HEK293 (cell line): ENCODE data around the gene DNAJC11.

Experiments
- BCL11A ChIP-seq: fragments of 450-650 bp; formaldehyde crosslinking; IDR thresholded peaks from 2 replicates; pipeline ENCODE4 v1.5.1; 2016; ENCODE audit warnings: low read depth, missing biosample characterization, missing genetic modification characterization
- HOXD13 ChIP-seq: sonication (generic); formaldehyde crosslinking; IDR thresholded peaks from 2 replicates; pipeline ENCODE4 v1.8.0; 2022; ENCODE audit warnings: missing genetic modification reagents, borderline replicate concordance
- KLF8 ChIP-seq: fragments of 450-650 bp; formaldehyde crosslinking; IDR thresholded peaks from 2 replicates; pipeline ENCODE4 v1.5.1; 2016; ENCODE audit warnings: missing biosample characterization, missing genetic modification characterization
- RBAK ChIP-seq: fragments of 450-650 bp; formaldehyde crosslinking; IDR thresholded peaks from 2 replicates; pipeline ENCODE4 v1.5.1; 2016; ENCODE audit warnings: missing biosample characterization, missing genetic modification characterization
- SP2 ChIP-seq: fragments of 450-650 bp; formaldehyde crosslinking; IDR thresholded peaks from 2 replicates; pipeline ENCODE4 v1.5.1; 2016; ENCODE audit warnings: missing biosample characterization, missing genetic modification characterization
- SP3 ChIP-seq: fragments of 450-650 bp; formaldehyde crosslinking; IDR thresholded peaks from 2 replicates; pipeline ENCODE4 v1.5.1; 2016; ENCODE audit warnings: missing biosample characterization, missing genetic modification characterization
- WT1 ChIP-seq: fragments of 450-650 bp; formaldehyde crosslinking; IDR thresholded peaks from 2 replicates; pipeline ENCODE4 v1.5.1; 2016; ENCODE audit warnings: missing biosample characterization, missing genetic modification characterization
- YY2 ChIP-seq: fragments of 450-650 bp; formaldehyde crosslinking; IDR thresholded peaks from 2 replicates; pipeline ENCODE4 v1.5.1; 2016; ENCODE audit warnings: missing biosample characterization, missing genetic modification characterization
- ZBTB20 ChIP-seq: fragments of 450-650 bp; formaldehyde crosslinking; IDR thresholded peaks from 2 replicates; pipeline ENCODE4 v1.5.1; 2016; ENCODE audit warnings: missing biosample characterization, missing genetic modification characterization
- ZBTB7A ChIP-seq: fragments of 450-650 bp; formaldehyde crosslinking; IDR thresholded peaks from 2 replicates; pipeline ENCODE4 v1.5.1; 2016; ENCODE audit warnings: low read depth, missing biosample characterization, missing genetic modification characterization
- ZFHX2 ChIP-seq: fragments of 450-650 bp; formaldehyde crosslinking; conservative IDR thresholded peaks from 2 replicates; pipeline ENCODE4 v1.5.1; 2016; ENCODE audit warnings: missing biosample characterization, missing genetic modification characterization
- ZFP37 ChIP-seq: fragments of 450-650 bp; formaldehyde crosslinking; IDR thresholded peaks from 2 replicates; pipeline ENCODE4 v1.5.1; 2016; ENCODE audit warnings: missing biosample characterization, missing genetic modification characterization
- ZNF10 ChIP-seq: fragments of 450-650 bp; formaldehyde crosslinking; IDR thresholded peaks from 2 replicates; pipeline ENCODE4 v1.5.1; 2017; ENCODE audit warnings: missing biosample characterization, missing genetic modification characterization
- ZNF155 ChIP-seq: fragments of 450-650 bp; formaldehyde crosslinking; IDR thresholded peaks from 2 replicates; pipeline ENCODE4 v1.5.1; 2016; ENCODE audit warnings: missing biosample characterization, missing genetic modification characterization
- ZNF174 ChIP-seq: fragments of 450-650 bp; formaldehyde crosslinking; IDR thresholded peaks from 2 replicates; pipeline ENCODE4 v1.5.0; 2017; ENCODE audit warnings: missing biosample characterization, mild to moderate bottlenecking, missing genetic modification characterization
- ZNF18 ChIP-seq: fragments of 450-650 bp; formaldehyde crosslinking; IDR thresholded peaks from 2 replicates; pipeline ENCODE4 v1.5.1; 2016; ENCODE audit warnings: missing biosample characterization, missing genetic modification characterization
- ZNF19 ChIP-seq: fragments of 450-650 bp; formaldehyde crosslinking; IDR thresholded peaks from 2 replicates; pipeline ENCODE4; 2016; ENCODE audit warnings: missing biosample characterization, missing genetic modification characterization, low read depth
- ZNF214 ChIP-seq: fragments of 450-650 bp; formaldehyde crosslinking; IDR thresholded peaks from 2 replicates; pipeline ENCODE4 v1.5.1; 2017; ENCODE audit warnings: missing biosample characterization, mild to moderate bottlenecking, missing genetic modification characterization, borderline replicate concordance
- ZNF248 ChIP-seq: fragments of 450-650 bp; formaldehyde crosslinking; IDR thresholded peaks from 2 replicates; pipeline ENCODE4 v1.5.1; 2017; ENCODE audit warnings: missing biosample characterization, missing genetic modification characterization
- ZNF324 ChIP-seq: fragments of 450-650 bp; formaldehyde crosslinking; IDR thresholded peaks from 2 replicates; pipeline ENCODE4 v1.5.1; 2016; ENCODE audit warnings: missing biosample characterization, missing genetic modification characterization
- ZNF362 ChIP-seq: fragments of 450-650 bp; formaldehyde crosslinking; IDR thresholded peaks from 2 replicates; pipeline ENCODE4 v1.5.1; 2016; ENCODE audit warnings: missing biosample characterization, missing genetic modification characterization
- ZNF501 ChIP-seq: fragments of 450-650 bp; formaldehyde crosslinking; IDR thresholded peaks from 2 replicates; pipeline ENCODE4 v1.5.1; 2016; ENCODE audit warnings: missing biosample characterization, missing genetic modification characterization
- ZNF530 ChIP-seq: fragments of 450-650 bp; formaldehyde crosslinking; IDR thresholded peaks from 2 replicates; pipeline ENCODE4 v1.5.1; 2016; ENCODE audit warnings: low read depth, missing biosample characterization, missing genetic modification characterization
- ZNF549 ChIP-seq: fragments of 450-650 bp; IDR thresholded peaks from 2 replicates; pipeline ENCODE4 v1.5.1; 2018; ENCODE audit warnings: missing biosample characterization, missing genetic modification characterization, mild to moderate bottlenecking, inconsistent platforms, moderate library complexity
- ZNF621 ChIP-seq: fragments of 450-650 bp; formaldehyde crosslinking; IDR thresholded peaks from 2 replicates; pipeline ENCODE4 v1.5.1; 2017; ENCODE audit warnings: missing biosample characterization, missing genetic modification characterization
- ZNF626 ChIP-seq: fragments of 450-650 bp; sonication (Bioruptor Pico); formaldehyde crosslinking; IDR thresholded peaks from 2 replicates; pipeline ENCODE4 v1.5.1; 2018; ENCODE audit warnings: missing biosample characterization, missing genetic modification characterization, inconsistent platforms
- ZNF677 ChIP-seq: fragments of 450-650 bp; IDR thresholded peaks from 2 replicates; pipeline ENCODE4 v1.5.0; 2018; ENCODE audit warnings: missing biosample characterization, mild to moderate bottlenecking, missing genetic modification characterization, moderate library complexity
- ZNF707 ChIP-seq: fragments of 450-650 bp; formaldehyde crosslinking; IDR thresholded peaks from 2 replicates; pipeline ENCODE4 v1.5.1; 2016; ENCODE audit warnings: missing biosample characterization, missing genetic modification characterization
- ZNF791 ChIP-seq: fragments of 450-650 bp; formaldehyde crosslinking; IDR thresholded peaks from 2 replicates; pipeline ENCODE4 v1.5.1; 2016; ENCODE audit warnings: missing biosample characterization, missing genetic modification characterization
- ZNF830 ChIP-seq: fragments of 450-650 bp; IDR thresholded peaks from 2 replicates; pipeline ENCODE4 v1.5.0; 2018; ENCODE audit warnings: missing biosample characterization, missing genetic modification characterization, low read depth, mild to moderate bottlenecking, moderate library complexity
- ZNF843 ChIP-seq: fragments of 450-650 bp; formaldehyde crosslinking; IDR thresholded peaks from 2 replicates; pipeline ENCODE4 v1.5.1; 2016; ENCODE audit warnings: missing biosample characterization, missing genetic modification characterization
- TF ChIP-seq, protein P1 (sequence below): fragments of 450-650 bp; formaldehyde crosslinking; IDR thresholded peaks from 2 replicates; pipeline ENCODE4 v1.5.1; 2017; ENCODE audit warnings: missing biosample characterization, missing genetic modification characterization
- TF ChIP-seq, protein P2 (sequence below): fragments of 450-650 bp; formaldehyde crosslinking; IDR thresholded peaks from 2 replicates; pipeline ENCODE4 v1.5.1; 2016; ENCODE audit warnings: missing biosample characterization, missing genetic modification characterization
- TF ChIP-seq, protein P3 (sequence below): fragments of 450-650 bp; formaldehyde crosslinking; IDR thresholded peaks from 2 replicates; pipeline ENCODE4 v1.5.1; 2016; ENCODE audit warnings: missing biosample characterization, missing genetic modification characterization

The DNAJC11 gene

GRCh38 chr1:6613361-6614018, 88.1 kb downstream of the DNAJC11 start, which contains the start of gene PHF13 (continued):
- no peak for TF ChIP-seq ZNF362 (tag by site-specific recombination)
- no peak for TF ChIP-seq ZNF324
- no peak for TF ChIP-seq ZNF501 (tag by site-specific recombination)
- no peak for TF ChIP-seq ZFP37 (tag by site-specific recombination)
- TF ChIP-seq ZNF677 (tag by site-specific recombination), result no peak
- TF ChIP-seq ZNF18, result no peak
- TF ChIP-seq, protein P1, sequence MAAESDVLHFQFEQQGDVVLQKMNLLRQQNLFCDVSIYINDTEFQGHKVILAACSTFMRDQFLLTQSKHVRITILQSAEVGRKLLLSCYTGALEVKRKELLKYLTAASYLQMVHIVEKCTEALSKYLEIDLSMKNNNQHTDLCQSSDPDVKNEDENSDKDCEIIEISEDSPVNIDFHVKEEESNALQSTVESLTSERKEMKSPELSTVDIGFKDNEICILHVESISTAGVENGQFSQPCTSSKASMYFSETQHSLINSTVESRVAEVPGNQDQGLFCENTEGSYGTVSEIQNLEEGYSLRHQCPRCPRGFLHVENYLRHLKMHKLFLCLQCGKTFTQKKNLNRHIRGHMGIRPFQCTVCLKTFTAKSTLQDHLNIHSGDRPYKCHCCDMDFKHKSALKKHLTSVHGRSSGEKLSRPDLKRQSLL (tag by site-specific recombination), result peak; percentile 94
- TF ChIP-seq ZBTB20 (tag by site-specific recombination), result peak; percentile 92
- peak; percentile 90 for TF ChIP-seq SP2 (tag by site-specific recombination)
- peak; percentile 64; the same call in 1 of the 2 replicates for TF ChIP-seq ZBTB7A
- TF ChIP-seq RBAK (tag by site-specific recombination), result no peak
- no peak for TF ChIP-seq ZNF155 (tag by site-specific recombination)
- TF ChIP-seq ZFHX2 (tag by site-specific recombination), result peak; percentile 95
- TF ChIP-seq ZNF214 (tag by site-specific recombination), result no peak
- no peak for TF ChIP-seq ZNF791 (tag by site-specific recombination)
- no peak for TF ChIP-seq ZNF621 (tag by site-specific recombination)
- TF ChIP-seq ZNF530 (tag by site-specific recombination), result no peak
- TF ChIP-seq ZNF19 (tag by site-specific recombination), result no peak
- no peak for TF ChIP-seq ZNF830
- no peak for TF ChIP-seq ZNF10 (tag by site-specific recombination)
- no peak for TF ChIP-seq ZNF626 (tag by site-specific recombination)
- peak; percentile 97 for TF ChIP-seq KLF8 (tag by site-specific recombination)
- TF ChIP-seq SP3 (tag by site-specific recombination), result peak; percentile 100
- TF ChIP-seq ZNF843, result no peak
- TF ChIP-seq ZNF707 (tag by site-specific recombination), result no peak
- TF ChIP-seq ZNF174 (tag by site-specific recombination), result no peak
- TF ChIP-seq, protein P2, sequence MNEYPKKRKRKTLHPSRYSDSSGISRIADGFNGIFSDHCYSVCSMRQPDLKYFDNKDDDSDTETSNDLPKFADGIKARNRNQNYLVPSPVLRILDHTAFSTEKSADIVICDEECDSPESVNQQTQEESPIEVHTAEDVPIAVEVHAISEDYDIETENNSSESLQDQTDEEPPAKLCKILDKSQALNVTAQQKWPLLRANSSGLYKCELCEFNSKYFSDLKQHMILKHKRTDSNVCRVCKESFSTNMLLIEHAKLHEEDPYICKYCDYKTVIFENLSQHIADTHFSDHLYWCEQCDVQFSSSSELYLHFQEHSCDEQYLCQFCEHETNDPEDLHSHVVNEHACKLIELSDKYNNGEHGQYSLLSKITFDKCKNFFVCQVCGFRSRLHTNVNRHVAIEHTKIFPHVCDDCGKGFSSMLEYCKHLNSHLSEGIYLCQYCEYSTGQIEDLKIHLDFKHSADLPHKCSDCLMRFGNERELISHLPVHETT, result no peak
- 0 out of 2 replicates have a peak, but pooled peaks have one; percentile 40 for TF ChIP-seq YY2 (tag by site-specific recombination)
- TF ChIP-seq HOXD13 (CRISPR knock-in tag), result no peak
- no peak for TF ChIP-seq BCL11A (tag by site-specific recombination)
- TF ChIP-seq ZNF248, result no peak
- TF ChIP-seq WT1 (tag by site-specific recombination), result peak; percentile 15; the same call in 1 of the 2 replicates
- TF ChIP-seq, protein P3, sequence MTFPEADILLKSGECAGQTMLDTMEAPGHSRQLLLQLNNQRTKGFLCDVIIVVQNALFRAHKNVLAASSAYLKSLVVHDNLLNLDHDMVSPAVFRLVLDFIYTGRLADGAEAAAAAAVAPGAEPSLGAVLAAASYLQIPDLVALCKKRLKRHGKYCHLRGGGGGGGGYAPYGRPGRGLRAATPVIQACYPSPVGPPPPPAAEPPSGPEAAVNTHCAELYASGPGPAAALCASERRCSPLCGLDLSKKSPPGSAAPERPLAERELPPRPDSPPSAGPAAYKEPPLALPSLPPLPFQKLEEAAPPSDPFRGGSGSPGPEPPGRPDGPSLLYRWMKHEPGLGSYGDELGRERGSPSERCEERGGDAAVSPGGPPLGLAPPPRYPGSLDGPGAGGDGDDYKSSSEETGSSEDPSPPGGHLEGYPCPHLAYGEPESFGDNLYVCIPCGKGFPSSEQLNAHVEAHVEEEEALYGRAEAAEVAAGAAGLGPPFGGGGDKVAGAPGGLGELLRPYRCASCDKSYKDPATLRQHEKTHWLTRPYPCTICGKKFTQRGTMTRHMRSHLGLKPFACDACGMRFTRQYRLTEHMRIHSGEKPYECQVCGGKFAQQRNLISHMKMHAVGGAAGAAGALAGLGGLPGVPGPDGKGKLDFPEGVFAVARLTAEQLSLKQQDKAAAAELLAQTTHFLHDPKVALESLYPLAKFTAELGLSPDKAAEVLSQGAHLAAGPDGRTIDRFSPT (tag by site-specific recombination), result no peak
- no peak for TF ChIP-seq ZNF549 (tag by site-specific recombination)
